ENCODE measurements around the gene JMJD7. TPM values are rescaled to one million over a fixed set of nuclear protein-coding genes. Genes with fewer than 3 reads are reported as not detected.

The JMJD7 gene
- total and polyA plus RNA-seq, 10 donors = 3.2 to 20.1 (median 10.7) TPM

GRCh38 chr15:41856262-41856661 is 28.4 kb downstream of the JMJD7 start:
- Histone ChIP-seq H3K27ac (no peak overlapping the region), H3K4me3 (no peak overlapping the region), H3K27me3 (replicated peaks in 1 of 7) (peaks cover 0 to 67% (median 0%) of the 10 kb centered on the region in 7 donors), H3K9me3 (no peaks in the 10 kb centered on the region), H3K4me1 (peaks cover 0 to 16% (median 12%) of the 10 kb centered on the region in 6 donors), H3K36me3 (no peaks in the 10 kb centered on the region)
- intact Hi-C loops (cut with DNase I; ENCODE audit: low total_unique reads) = no loop called here
- 82 to 96% (median 92%) methylated on average over 13 to 17 of the region's 17 CpGs for WGBS, 5 donors
- TF ChIP-seq POLR2AphosphoS5 (IDR thresholded peaks at IDR 0.05) (no peak), POLR2A (IDR thresholded peaks at IDR 0.05) (no peak), CTCF (IDR thresholded peaks at IDR 0.05 in 8 of 11, conservative IDR thresholded peaks at IDR 0.05 in 3 of 11) (no peak)
- DNase-seq = no peak

GRCh38 chr15:41856716-41857115 is 28.8 kb downstream of the JMJD7 start:
- Histone ChIP-seq H3K27me3 (replicated peaks in 1 of 7) (peaks cover 0 to 63% (median 0%) of the 10 kb centered on the region in 7 donors), H3K4me1 (peaks cover 0 to 16% (median 12%) of the 10 kb centered on the region in 6 donors), H3K9me3 (no peaks in the 10 kb centered on the region), H3K27ac (no peak overlapping the region), H3K4me3 (no peak overlapping the region), H3K36me3 (no peaks in the 10 kb centered on the region)
- intact Hi-C loops (cut with DNase I; ENCODE audit: low total_unique reads) = no loop called here
- 93 to 100% (median 95%) methylated on average over 6 to 12 of the region's 12 CpGs; no CpG with 5 or more reads in 1 of the 5 donors for WGBS, 5 donors
- DNase-seq = no peak
- TF ChIP-seq CTCF (IDR thresholded peaks at IDR 0.05 in 8 of 11, conservative IDR thresholded peaks at IDR 0.05 in 3 of 11) = no peak
- no peak for TF ChIP-seq POLR2A (IDR thresholded peaks at IDR 0.05)
- TF ChIP-seq POLR2AphosphoS5 (IDR thresholded peaks at IDR 0.05) = no peak

- DNase-seq = no peak
- Histone ChIP-seq H3K27me3 (replicated peaks in 1 of 7) (peaks cover 0 to 60% (median 0%) of the 10 kb centered on the region in 7 donors), H3K9me3 (no peaks in the 10 kb centered on the region), H3K36me3 (no peaks in the 10 kb centered on the region), H3K27ac (no peak overlapping the region), H3K4me1 (peaks cover 0 to 16% (median 12%) of the 10 kb centered on the region in 6 donors), H3K4me3 (no peak overlapping the region)
- no peak for TF ChIP-seq CTCF (IDR thresholded peaks at IDR 0.05 in 8 of 11, conservative IDR thresholded peaks at IDR 0.05 in 3 of 11)
- intact Hi-C loops (cut with DNase I; ENCODE audit: low total_unique reads) = no loop called here
- 80 to 96% (median 93%) methylated on average over 2 to 9 of the region's 9 CpGs for WGBS, 5 donors
Measured at GRCh38 chr15:41857316-41857715, 29.4 kb downstream of the JMJD7 start.

- Histone ChIP-seq H3K27ac (no peak overlapping the region), H3K4me3 (no peak overlapping the region), H3K9me3 (no peaks in the 10 kb centered on the region), H3K36me3 (no peaks in the 10 kb centered on the region), H3K27me3 (replicated peaks in 1 of 7) (peaks cover 0 to 52% (median 0%) of the 10 kb centered on the region in 7 donors), H3K4me1 (peaks cover 0 to 16% (median 12%) of the 10 kb centered on the region in 6 donors)
- DNase-seq = no peak
- WGBS, 5 donors = 89 to 94% (median 90%) methylated on average over 9 to 15 of the region's 15 CpGs
- TF ChIP-seq CTCF (IDR thresholded peaks at IDR 0.05 in 8 of 11, conservative IDR thresholded peaks at IDR 0.05 in 3 of 11) (no peak), POLR2AphosphoS5 (IDR thresholded peaks at IDR 0.05) (no peak)
- intact Hi-C loops (cut with DNase I; ENCODE audit: low total_unique reads) = no loop called here
Measured at GRCh38 chr15:41858756-41859155, 30.9 kb downstream of the JMJD7 start.
